GM12878 (cell line): Measurements from ENCODE around the gene TRPC3. TPM values are rescaled to one million over a fixed set of nuclear protein-coding genes. Genes with fewer than 3 reads are reported as not detected.

ENCODE experiments used
- ATAC-seq: fragments of 200-7000 bp; cut with Tn5 transposase; 3 replicates; pipeline ENCODE4 v1.9.1; 2020; ENCODE audit warnings: mild to moderate bottlenecking, moderate library complexity
- BruUV-seq: library from RNA; stranded (reverse); fragments of 400-500 nt; replicated peaks from 2 replicates; lab custom pipeline; 2021; lab: Mats Ljungman, UMichigan
- CTCF ChIA-PET: fragments of 300-600 bp; sonication (Branson Sonifier 250); formaldehyde crosslinking; extraction: SDS; loops from one replicate; lab custom pipeline; 2021; ENCODE audit warnings: inconsistent platforms; lab: Yijun Ruan, JAX
- POLR2A ChIA-PET: fragments of 350-600 bp; formaldehyde crosslinking; extraction: SDS; loops from one replicate; lab custom pipeline; 2021; ENCODE audit warnings: inconsistent platforms; lab: Charles Lee
- RAD21 ChIA-PET: fragments of 300-600 bp; sonication (Branson Sonifier 250); formaldehyde crosslinking; loops from one replicate; lab custom pipeline; 2023; ENCODE audit warnings: antibody characterized with exemption; ENCODE audit not compliant: unreplicated experiment; lab: Charles Lee
- SMC1A ChIA-PET: fragments of 300-600 bp; sonication (Branson Sonifier 250); formaldehyde crosslinking; loops from one replicate; lab custom pipeline; 2023; ENCODE audit not compliant: unreplicated experiment, uncharacterized antibody; lab: Charles Lee
- DNase-seq: peaks from one replicate; pipeline ENCODE4 v3.0.0-alpha.2; 2011; ENCODE audit warnings: low read depth, low spot score
- FAIRE-seq: peaks from 3 replicates; lab custom pipeline; 2011; peaks lifted over from hg19 to GRCh38; lab: Jason Lieb, UNC
- H2AFZ ChIP-seq: 2 replicates; pipeline ENCODE4 v1.6.0; 2011; ENCODE audit warnings: low read depth, low read length, control low read depth; ENCODE audit not compliant: control insufficient read depth
- H3K27ac ChIP-seq: 2 replicates; pipeline ENCODE4 v1.5.1; 2011; ENCODE audit warnings: control low read depth; ENCODE audit not compliant: control insufficient read depth, insufficient read depth
- H3K27me3 ChIP-seq, 2 experiments: replicated peaks in 1 of 2; 2 replicates each; pipeline versions ENCODE4 v1.6.0 to v1.6.1; 2011; ENCODE audit warnings: low read length in 1 of 2; ENCODE audit not compliant: control insufficient read depth in 2 of 2, insufficient read depth in 2 of 2
- H3K36me3 ChIP-seq, 2 experiments: 2 replicates each; pipeline ENCODE4 v1.5.1; 2011; ENCODE audit warnings: low read length in 1 of 2; ENCODE audit not compliant: control insufficient read depth in 2 of 2, insufficient read depth in 2 of 2
- H3K4me1 ChIP-seq: 2 replicates; pipeline ENCODE4 v1.6.1; 2011; ENCODE audit warnings: mild to moderate bottlenecking, low read length, moderate library complexity, mixed read lengths; ENCODE audit not compliant: control insufficient read depth, insufficient read depth
- H3K4me2 ChIP-seq: 2 replicates; pipeline ENCODE4 v1.6.0; 2011; ENCODE audit warnings: control low read depth; ENCODE audit not compliant: control insufficient read depth, insufficient read depth
- H3K4me3 ChIP-seq: fragments of 200-600 bp; sonication (generic); 2 replicates; pipeline ENCODE4 v1.5.1; 2016
- H3K79me2 ChIP-seq: 2 replicates; pipeline ENCODE4 v1.6.0; 2011; ENCODE audit warnings: low read length; ENCODE audit not compliant: control insufficient read depth, insufficient read depth
- H3K9ac ChIP-seq: 2 replicates; pipeline ENCODE4 v1.8.0; 2011; ENCODE audit warnings: low read length, control low read depth, mixed read lengths; ENCODE audit not compliant: control insufficient read depth, insufficient read depth
- H3K9me3 ChIP-seq: replicated peaks from 3 replicates; pipeline ENCODE4 v1.5.1; 2011; ENCODE audit warnings: mild to moderate bottlenecking, low read length; ENCODE audit not compliant: control insufficient read depth, insufficient read depth
- H4K20me1 ChIP-seq: 2 replicates; pipeline ENCODE4 v1.6.0; 2011; ENCODE audit not compliant: control insufficient read depth, insufficient read depth
- CEBPZ ChIP-seq: fragments of 150-350 bp; IDR thresholded peaks from 2 replicates; pipeline ENCODE4 v1.6.1; 2016; ENCODE audit warnings: low read depth, low read length
- RAD21 ChIP-seq: IDR thresholded peaks from 2 replicates; pipeline ENCODE4 v1.6.1; 2011; ENCODE audit warnings: mild to moderate bottlenecking, low read depth, low read length, moderate library complexity; ENCODE audit not compliant: insufficient read depth
- WRNIP1 ChIP-seq: IDR thresholded peaks from 2 replicates; pipeline ENCODE4 v1.6.1; 2011; ENCODE audit warnings: low read depth, low read length, improper control_type of control experiment, borderline replicate concordance
- YBX1 ChIP-seq: fragments of 450-650 bp; IDR thresholded peaks from 2 replicates; pipeline ENCODE4 v1.6.1; 2016; ENCODE audit warnings: antibody characterized with exemption
- WGBS: methylation state at CpG from one replicate; pipeline ENCODE4 v1.1.6; 2016; ENCODE audit warnings: low lambda C conversion rate; ENCODE audit not compliant: insufficient replicate concordance, insufficient coverage; ENCODE audit errors: missing lambda C conversion rate; 5-methylcytosine and 5-hydroxymethylcytosine counted together
- in situ Hi-C: fragments of 300-500 bp; cut with MboI; formaldehyde crosslinking; loops from 9 replicates; pipeline ENCODE4 v1.14.3; 2018; ENCODE audit warnings: mixed read lengths
- intact Hi-C: fragments of 100-400 bp; cut with micrococcal nuclease; formaldehyde crosslinking; loops from one replicate; pipeline ENCODE4 v1.14.2; 2022; ENCODE audit not compliant: unreplicated experiment
- polyA plus RNA-seq, 11 experiments: library from polyadenylated mRNA; depleted of rRNA in 4 of 11; unstranded in 6 of 11; stranded (reverse) in 5 of 11; fragments of >200 nt; fragmentation: Nextera tagmentation in 4 of 11; fragmentation: Illumina TruSeq in 1 of 11; extraction: Ambion mirVana in 4 of 11; extraction: Trizol in 1 of 11; gene quantifications; 1 replicate in 1 of 11; 2 replicates in 10 of 11; pipeline versions ENCODE4 v1.2.1 to v1.2.3, GENCODE V29; 2011 to 2016; ENCODE audit warnings: inconsistent platforms in 2 of 11, missing spikeins in 2 of 11, low read depth in 1 of 11
- total RNA-seq, 4 experiments: library from RNA; depleted of rRNA in 3 of 4; stranded (reverse); fragments of >200 nt in 3 of 4; fragmentation: Illumina TruSeq in 1 of 4; extraction: Trizol in 1 of 4; gene quantifications; 2 replicates each; pipeline versions ENCODE4 v1.2.1 to v1.2.3, GENCODE V29; 2013 to 2021

TRPC3 gene
- total and polyA plus RNA-seq, 10 of the 15 experiments (the other 5 are each of a cell fraction or from before 2014, with no cell fraction given) = not detected

- POLR2A ChIA-PET = no interaction called here
- Histone ChIP-seq H4K20me1 (no peaks in the 10 kb centered on the region), H3K9me3 (no peaks in the 10 kb centered on the region), H3K4me2 (no peak overlapping the region), H3K79me2 (no peaks in the 10 kb centered on the region), H3K27ac (no peak overlapping the region), H3K27me3 (no peaks in the 10 kb centered on the region), H3K36me3 (no peaks in the 10 kb centered on the region), H2AFZ (no peak overlapping the region), H3K4me1 (peaks cover 17% of the 10 kb centered on the region)
- 41% methylated on average over 2 of the region's 2 CpGs for WGBS
- in situ Hi-C loops (no loop called here), intact Hi-C loops (no loop called here)
- no peak for ATAC-seq
- no TSS peak for BruUV-seq
- RAD21 ChIA-PET = no interaction called here
- CTCF ChIA-PET = interaction anchor here (1.0 to 1.8 kb wide), 3 partner anchors 9 to 30 kb away, joined by 3 to 5 read pairs (median 4); no protein-coding TSS in a partner anchor
- no peak for FAIRE-seq
- TF ChIP-seq CEBPZ = no peak
- no peak for TF ChIP-seq WRNIP1
- no peak for TF ChIP-seq RAD21
- TF ChIP-seq YBX1 = no peak
- TF ChIP-seq, all 136 proteins: peak for 0
- no peak overlapping the region for H3K9ac ChIP-seq
- DNase-seq = no peak
- H3K4me3 ChIP-seq = no peak overlapping the region
- SMC1A ChIA-PET = no interaction called here
Observed at GRCh38 chr4:121975784-121976183, 23.9 kb upstream of the TRPC3 start.
